ENCODE results near the gene SPC24.
"Not testable (repeated sequence)": the region's sequence is repeated elsewhere in the genome, so short reads cannot be mapped to it uniquely, and the experiment has no call there.

GRCh38 chr19:11180975-11181374 is 25.4 kb upstream of the SPC24 start:
- TF ChIP-seq, protein P1, sequence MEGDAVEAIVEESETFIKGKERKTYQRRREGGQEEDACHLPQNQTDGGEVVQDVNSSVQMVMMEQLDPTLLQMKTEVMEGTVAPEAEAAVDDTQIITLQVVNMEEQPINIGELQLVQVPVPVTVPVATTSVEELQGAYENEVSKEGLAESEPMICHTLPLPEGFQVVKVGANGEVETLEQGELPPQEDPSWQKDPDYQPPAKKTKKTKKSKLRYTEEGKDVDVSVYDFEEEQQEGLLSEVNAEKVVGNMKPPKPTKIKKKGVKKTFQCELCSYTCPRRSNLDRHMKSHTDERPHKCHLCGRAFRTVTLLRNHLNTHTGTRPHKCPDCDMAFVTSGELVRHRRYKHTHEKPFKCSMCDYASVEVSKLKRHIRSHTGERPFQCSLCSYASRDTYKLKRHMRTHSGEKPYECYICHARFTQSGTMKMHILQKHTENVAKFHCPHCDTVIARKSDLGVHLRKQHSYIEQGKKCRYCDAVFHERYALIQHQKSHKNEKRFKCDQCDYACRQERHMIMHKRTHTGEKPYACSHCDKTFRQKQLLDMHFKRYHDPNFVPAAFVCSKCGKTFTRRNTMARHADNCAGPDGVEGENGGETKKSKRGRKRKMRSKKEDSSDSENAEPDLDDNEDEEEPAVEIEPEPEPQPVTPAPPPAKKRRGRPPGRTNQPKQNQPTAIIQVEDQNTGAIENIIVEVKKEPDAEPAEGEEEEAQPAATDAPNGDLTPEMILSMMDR (conservative IDR thresholded peaks at IDR 0.05): not testable (repeated sequence)
- not testable (repeated sequence) for TF ChIP-seq EZH2 (IDR thresholded peaks at IDR 0.05; ENCODE audit: low read depth)

Measured in PC-9 (cell line).